GM12891 (cell line): Measurements from ENCODE around the gene MLLT10.
A peak's percentile ranks its signal among the peaks of the same experiment; 100 is the strongest.

Source experiments
- DNase-seq: peaks from one replicate; pipeline ENCODE4 v3.0.0; 2011; ENCODE audit warnings: low spot score; ENCODE audit not compliant: insufficient read length
- FAIRE-seq: peaks from 2 replicates; lab custom pipeline; 2011; peaks lifted over from hg19 to GRCh38; lab: Jason Lieb, UNC
- PAX5 ChIP-seq: IDR thresholded peaks from 2 replicates; pipeline ENCODE4 v1.6.1; 2011; ENCODE audit warnings: low read length, moderate library complexity, mild to moderate bottlenecking; ENCODE audit not compliant: insufficient read depth, severe bottlenecking
- POLR2A ChIP-seq: IDR thresholded peaks from 2 replicates; pipeline ENCODE4 v1.6.1; 2011; ENCODE audit warnings: low read depth, low read length, control low read depth
- POLR2AphosphoS5 ChIP-seq: IDR thresholded peaks from 2 replicates; pipeline ENCODE4 v1.6.1; 2011; ENCODE audit warnings: low read depth, low read length, control low read depth
- POU2F2 ChIP-seq: IDR thresholded peaks from 2 replicates; pipeline ENCODE4 v1.6.1; 2011; ENCODE audit warnings: low read depth, mild to moderate bottlenecking, control low read depth, low read length, moderate library complexity
- SPI1 ChIP-seq: IDR thresholded peaks from 2 replicates; pipeline ENCODE4 v1.6.1; 2011; ENCODE audit warnings: low read depth, low read length, control low read depth
- TAF1 ChIP-seq: IDR thresholded peaks from 2 replicates; pipeline ENCODE4 v1.6.1; 2011; ENCODE audit warnings: low read depth, low read length, control low read depth

The MLLT10 gene

DNA sequence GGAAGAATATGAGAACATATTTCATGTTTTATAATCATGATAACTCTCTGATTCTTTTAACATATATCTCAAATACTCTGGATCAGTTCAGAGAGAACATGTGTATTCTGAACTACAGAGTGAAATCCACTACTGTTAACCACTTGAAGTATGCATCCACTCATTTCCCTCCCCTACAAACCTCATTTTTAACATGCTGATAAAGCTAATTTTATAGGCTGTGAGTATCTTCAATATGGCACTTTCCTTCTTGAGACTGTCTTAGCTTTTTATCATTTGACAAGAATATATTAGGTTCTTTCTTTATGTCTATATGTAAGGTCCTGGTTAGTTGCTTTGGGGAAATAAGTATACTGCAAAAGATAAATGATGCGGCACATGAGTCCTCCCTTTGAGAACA lies 154.8 kb downstream of the MLLT10 start:
- FAIRE-seq, result no peak
- TF ChIP-seq PAX5 (no peak), POLR2A (no peak), POU2F2 (no peak), TAF1 (no peak), POLR2AphosphoS5 (no peak), SPI1 (no peak)

DNA sequence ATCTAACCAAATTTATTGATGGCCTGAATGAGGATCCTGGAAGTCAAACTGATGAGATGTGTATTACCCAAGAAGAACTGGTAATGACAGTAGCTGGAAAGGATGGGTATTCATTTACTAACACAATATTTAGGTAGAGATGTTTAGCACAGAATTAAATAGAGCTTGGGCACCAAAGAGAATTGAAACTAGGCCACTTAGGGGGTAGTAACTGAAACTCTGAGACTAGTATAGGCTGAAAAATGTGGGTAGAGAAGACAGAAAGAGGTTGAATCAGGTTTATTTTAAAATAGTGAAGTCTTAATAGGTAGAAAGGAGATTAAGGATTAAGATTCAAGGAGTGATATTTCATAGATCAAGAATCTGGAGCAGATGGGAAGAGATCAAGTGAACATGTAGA lies 155.8 kb downstream of the MLLT10 start:
- peak; percentile 69 for FAIRE-seq
- no peak for DNase-seq
- no peak for TF ChIP-seq POU2F2
- TF ChIP-seq TAF1, result no peak
- peak; percentile 31; the same call in 1 of the 2 replicates for TF ChIP-seq SPI1

More for the DNA sequence above, 154.8 kb downstream of the MLLT10 start:
- no peak for DNase-seq

DNA sequence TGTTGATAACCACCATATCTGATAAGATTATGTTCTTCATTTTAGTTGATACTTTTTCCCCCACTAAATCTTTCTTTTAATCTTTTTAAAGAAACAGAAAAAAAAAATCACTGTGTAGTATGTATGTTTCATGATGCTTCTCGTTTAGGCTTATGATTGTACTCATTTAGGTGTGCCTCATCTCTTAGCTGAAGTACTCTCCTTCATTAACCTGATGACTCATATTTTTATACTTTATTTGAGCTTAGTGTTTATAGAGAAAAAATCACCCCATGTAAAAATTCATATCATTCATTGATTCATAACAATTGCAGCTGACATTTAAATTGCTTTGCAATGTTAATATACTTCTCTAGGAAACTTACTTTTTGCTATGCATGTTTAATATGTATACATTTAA lies 158.9 kb downstream of the MLLT10 start:
- FAIRE-seq, result no peak
- DNase-seq, result no peak

DNA sequence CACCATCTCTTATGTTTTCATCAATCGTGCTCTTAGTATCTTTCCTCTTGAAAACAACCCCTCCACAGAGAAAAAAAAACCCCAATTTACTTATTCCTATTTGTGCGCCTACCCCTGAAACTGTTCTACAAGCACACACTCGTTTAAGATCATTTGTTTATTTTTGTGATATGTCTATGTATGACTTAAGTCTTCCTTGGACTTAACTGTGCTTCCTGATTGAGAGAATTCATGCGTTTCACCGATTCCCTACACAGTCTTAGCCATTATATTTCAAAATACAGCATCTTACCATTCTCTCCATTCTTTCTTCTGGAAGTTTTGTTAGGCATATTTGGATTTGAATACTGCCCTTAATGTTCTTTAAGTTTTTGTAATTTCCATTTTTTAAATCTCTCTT lies 159.4 kb downstream of the MLLT10 start:
- FAIRE-seq, result no peak

More for the DNA sequence above, 158.9 kb downstream of the MLLT10 start:
- TF ChIP-seq POLR2A (no peak), SPI1 (no peak), TAF1 (no peak), PAX5 (no peak), POLR2AphosphoS5 (no peak), POU2F2 (no peak)

GRCh38 chr10:21694631-21695030 lies 160.6 kb downstream of the MLLT10 start:
- FAIRE-seq (no peak), DNase-seq (no peak)
- no peak for TF ChIP-seq POLR2AphosphoS5
- no peak for TF ChIP-seq SPI1
- TF ChIP-seq POU2F2, result no peak
- TF ChIP-seq TAF1, result no peak
- no peak for TF ChIP-seq POLR2A
- no peak for TF ChIP-seq PAX5

More for the DNA sequence above, 159.4 kb downstream of the MLLT10 start:
- TF ChIP-seq POU2F2 (no peak), POLR2AphosphoS5 (no peak), PAX5 (no peak), POLR2A (no peak), SPI1 (no peak), TAF1 (no peak)
- DNase-seq, result no peak

GRCh38 chr10:21696302-21696701 lies 162.3 kb downstream of the MLLT10 start:
- FAIRE-seq (no peak), DNase-seq (no peak)
- TF ChIP-seq PAX5 (no peak), POLR2A (no peak), POLR2AphosphoS5 (no peak), SPI1 (no peak), POU2F2 (no peak), TAF1 (no peak)

GRCh38 chr10:21699575-21699974 lies 165.5 kb downstream of the MLLT10 start:
- TF ChIP-seq SPI1 (no peak), POLR2AphosphoS5 (no peak), POU2F2 (no peak), PAX5 (no peak), POLR2A (no peak), TAF1 (no peak)
- no peak for FAIRE-seq
- DNase-seq, result no peak

DNA sequence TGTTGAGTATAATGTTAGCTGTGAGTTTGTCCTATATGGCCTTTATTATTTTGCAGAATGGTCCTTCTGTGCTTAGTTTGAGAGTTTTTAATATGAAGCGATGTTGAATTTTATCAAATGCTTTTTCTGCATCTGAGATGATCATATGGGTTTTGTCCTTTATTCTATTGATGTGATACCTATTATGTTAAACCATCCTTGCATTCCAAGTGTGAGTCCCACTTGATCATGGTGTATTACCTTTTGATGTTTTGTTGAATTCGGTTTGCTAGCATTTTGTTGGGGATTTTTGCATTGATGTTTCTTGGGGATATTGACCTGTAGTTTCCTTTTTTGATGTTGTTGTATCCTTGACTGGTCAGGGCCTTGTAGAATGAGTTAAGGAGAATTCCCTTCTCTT lies 166.4 kb downstream of the MLLT10 start:
- TF ChIP-seq PAX5 (no peak), SPI1 (no peak), POLR2AphosphoS5 (no peak), TAF1 (no peak), POLR2A (no peak), POU2F2 (no peak)
- no peak for FAIRE-seq
- DNase-seq, result no peak

DNA sequence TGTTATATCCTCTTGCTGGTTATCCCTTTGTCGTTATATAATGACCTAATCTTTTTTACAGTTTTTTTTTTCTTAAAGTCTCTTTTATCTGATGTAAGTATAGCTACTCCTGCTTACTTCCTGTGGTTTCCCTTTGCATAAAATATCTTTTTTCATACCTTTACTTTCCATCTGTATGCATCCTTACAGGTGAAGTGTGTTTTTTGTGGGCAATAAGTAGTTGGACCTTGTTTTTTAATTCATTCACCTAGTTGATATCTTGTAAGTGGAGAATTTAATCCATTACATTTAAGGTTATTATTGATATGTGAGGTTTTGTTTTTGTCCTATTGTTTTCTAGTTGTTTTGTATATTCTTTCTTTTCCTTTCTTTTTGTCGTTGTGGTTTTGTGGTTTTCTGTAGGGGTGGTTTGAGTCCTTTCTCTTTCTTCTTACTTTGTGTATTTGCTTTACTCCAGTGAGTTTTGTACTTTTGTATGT lies 168.6 kb downstream of the MLLT10 start:
- TF ChIP-seq SPI1 (no peak), POLR2AphosphoS5 (no peak), POU2F2 (no peak), POLR2A (no peak), PAX5 (no peak), TAF1 (no peak)
- FAIRE-seq, result peak; percentile 47
- DNase-seq, result no peak
